IMR-90 (cell line): ENCODE measurements around the gene ANK2.

Source experiments
- FOS ChIP-seq: fragments of 150-350 bp; IDR thresholded peaks from 2 replicates; pipeline ENCODE4 v1.6.1; 2016; ENCODE audit warnings: low read depth, low read length
- MAFK ChIP-seq: IDR thresholded peaks from 2 replicates; pipeline ENCODE4 v1.6.1; 2012; ENCODE audit warnings: low read depth, low read length, improper control_type of control experiment
- POLR2A ChIP-seq: IDR thresholded peaks from 2 replicates; pipeline ENCODE4 v1.6.1; 2012; ENCODE audit warnings: mild to moderate bottlenecking, low read depth, low read length
- RCOR1 ChIP-seq: IDR thresholded peaks from 2 replicates; pipeline ENCODE4 v1.6.1; 2012; ENCODE audit warnings: mild to moderate bottlenecking, low read length, improper control_type of control experiment; ENCODE audit not compliant: insufficient replicate concordance
- TF ChIP-seq, protein P1 (sequence below): conservative IDR thresholded peaks from 2 replicates; pipeline ENCODE4 v1.5.1; 2012; ENCODE audit warnings: mild to moderate bottlenecking, low read depth, low read length, improper control_type of control experiment

DNA sequence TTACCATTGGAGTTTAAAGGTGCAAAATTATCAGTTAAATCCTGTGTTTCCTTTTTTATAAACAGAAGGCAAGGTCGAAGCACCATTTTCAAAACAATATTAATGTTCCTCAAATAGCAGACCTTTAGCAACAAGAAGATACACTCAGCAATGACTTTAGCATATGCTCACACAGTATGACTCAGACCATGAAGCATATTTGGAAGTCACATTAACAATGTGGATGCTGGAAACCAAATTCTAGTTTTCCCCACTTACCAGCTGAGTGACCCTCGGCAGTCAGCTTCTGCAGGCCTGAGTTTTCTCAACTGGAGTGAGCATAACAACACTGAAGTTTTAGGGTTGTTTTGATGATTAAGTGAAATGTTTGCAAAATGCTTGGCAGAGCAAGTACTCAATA lies 130.5 kb downstream of the ANK2 start:
- TF ChIP-seq, protein P1, sequence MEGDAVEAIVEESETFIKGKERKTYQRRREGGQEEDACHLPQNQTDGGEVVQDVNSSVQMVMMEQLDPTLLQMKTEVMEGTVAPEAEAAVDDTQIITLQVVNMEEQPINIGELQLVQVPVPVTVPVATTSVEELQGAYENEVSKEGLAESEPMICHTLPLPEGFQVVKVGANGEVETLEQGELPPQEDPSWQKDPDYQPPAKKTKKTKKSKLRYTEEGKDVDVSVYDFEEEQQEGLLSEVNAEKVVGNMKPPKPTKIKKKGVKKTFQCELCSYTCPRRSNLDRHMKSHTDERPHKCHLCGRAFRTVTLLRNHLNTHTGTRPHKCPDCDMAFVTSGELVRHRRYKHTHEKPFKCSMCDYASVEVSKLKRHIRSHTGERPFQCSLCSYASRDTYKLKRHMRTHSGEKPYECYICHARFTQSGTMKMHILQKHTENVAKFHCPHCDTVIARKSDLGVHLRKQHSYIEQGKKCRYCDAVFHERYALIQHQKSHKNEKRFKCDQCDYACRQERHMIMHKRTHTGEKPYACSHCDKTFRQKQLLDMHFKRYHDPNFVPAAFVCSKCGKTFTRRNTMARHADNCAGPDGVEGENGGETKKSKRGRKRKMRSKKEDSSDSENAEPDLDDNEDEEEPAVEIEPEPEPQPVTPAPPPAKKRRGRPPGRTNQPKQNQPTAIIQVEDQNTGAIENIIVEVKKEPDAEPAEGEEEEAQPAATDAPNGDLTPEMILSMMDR: no peak
- TF ChIP-seq RCOR1: no peak
- TF ChIP-seq MAFK: no peak
- TF ChIP-seq FOS: no peak
- no peak for TF ChIP-seq POLR2A
